NB4 (cell line): ENCODE data around the gene CXCL16.
A peak's percentile ranks its signal among the peaks of the same experiment; 100 is the strongest.

ENCODE experiments used
- DNase-seq: peaks from one replicate; pipeline ENCODE4 v3.0.0; 2010; ENCODE audit warnings: low read depth
- H3K4me3 ChIP-seq: one replicate; pipeline ENCODE4 v1.5.1; 2011; ENCODE audit warnings: mild to moderate bottlenecking, low read depth, low read length, moderate library complexity
- MYC ChIP-seq: IDR thresholded peaks from 2 replicates; pipeline ENCODE4 v1.6.1; 2011; ENCODE audit warnings: low read depth, low read length
- POLR2A ChIP-seq: IDR thresholded peaks from 2 replicates; pipeline ENCODE4 v1.6.1; 2011; ENCODE audit warnings: mild to moderate bottlenecking; ENCODE audit not compliant: insufficient read length; ENCODE audit errors: extremely low read depth
- TF ChIP-seq, protein P1 (sequence below): IDR thresholded peaks from 2 replicates; pipeline ENCODE4 v1.6.1; 2011; ENCODE audit warnings: low read depth, low read length
- TF ChIP-seq, protein P2 (sequence below): IDR thresholded peaks from one replicate; pipeline ENCODE4 v1.5.1; 2012; ENCODE audit warnings: low read depth, low read length

CXCL16 gene

DNA sequence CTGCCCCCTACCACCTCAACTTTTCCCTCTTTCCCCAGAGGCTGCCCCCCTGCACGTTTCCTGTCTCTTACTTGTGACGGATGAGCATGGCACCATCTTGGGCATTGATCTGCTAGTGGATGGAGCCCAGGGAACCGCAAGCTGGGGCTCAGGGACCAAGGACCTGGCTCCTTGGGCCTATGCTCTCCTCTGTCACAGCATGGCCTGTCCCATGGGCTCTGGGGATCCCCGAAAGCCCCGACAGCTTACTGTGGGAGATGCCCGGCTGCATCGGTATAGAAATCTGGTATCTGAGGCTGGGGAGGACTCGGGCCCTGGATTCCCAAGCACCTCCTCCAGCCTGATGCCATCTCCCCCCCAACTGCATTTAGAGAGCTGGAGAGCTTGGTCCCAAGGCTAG lies 1.8 kb upstream of the CXCL16 start:
- no peak for DNase-seq
- H3K4me3 ChIP-seq: no peak overlapping the region
- TF ChIP-seq, protein P1, sequence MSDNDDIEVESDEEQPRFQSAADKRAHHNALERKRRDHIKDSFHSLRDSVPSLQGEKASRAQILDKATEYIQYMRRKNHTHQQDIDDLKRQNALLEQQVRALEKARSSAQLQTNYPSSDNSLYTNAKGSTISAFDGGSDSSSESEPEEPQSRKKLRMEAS: no peak
- TF ChIP-seq MYC (no peak), POLR2A (no peak)
- TF ChIP-seq, protein P2, sequence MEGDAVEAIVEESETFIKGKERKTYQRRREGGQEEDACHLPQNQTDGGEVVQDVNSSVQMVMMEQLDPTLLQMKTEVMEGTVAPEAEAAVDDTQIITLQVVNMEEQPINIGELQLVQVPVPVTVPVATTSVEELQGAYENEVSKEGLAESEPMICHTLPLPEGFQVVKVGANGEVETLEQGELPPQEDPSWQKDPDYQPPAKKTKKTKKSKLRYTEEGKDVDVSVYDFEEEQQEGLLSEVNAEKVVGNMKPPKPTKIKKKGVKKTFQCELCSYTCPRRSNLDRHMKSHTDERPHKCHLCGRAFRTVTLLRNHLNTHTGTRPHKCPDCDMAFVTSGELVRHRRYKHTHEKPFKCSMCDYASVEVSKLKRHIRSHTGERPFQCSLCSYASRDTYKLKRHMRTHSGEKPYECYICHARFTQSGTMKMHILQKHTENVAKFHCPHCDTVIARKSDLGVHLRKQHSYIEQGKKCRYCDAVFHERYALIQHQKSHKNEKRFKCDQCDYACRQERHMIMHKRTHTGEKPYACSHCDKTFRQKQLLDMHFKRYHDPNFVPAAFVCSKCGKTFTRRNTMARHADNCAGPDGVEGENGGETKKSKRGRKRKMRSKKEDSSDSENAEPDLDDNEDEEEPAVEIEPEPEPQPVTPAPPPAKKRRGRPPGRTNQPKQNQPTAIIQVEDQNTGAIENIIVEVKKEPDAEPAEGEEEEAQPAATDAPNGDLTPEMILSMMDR: no peak

DNA sequence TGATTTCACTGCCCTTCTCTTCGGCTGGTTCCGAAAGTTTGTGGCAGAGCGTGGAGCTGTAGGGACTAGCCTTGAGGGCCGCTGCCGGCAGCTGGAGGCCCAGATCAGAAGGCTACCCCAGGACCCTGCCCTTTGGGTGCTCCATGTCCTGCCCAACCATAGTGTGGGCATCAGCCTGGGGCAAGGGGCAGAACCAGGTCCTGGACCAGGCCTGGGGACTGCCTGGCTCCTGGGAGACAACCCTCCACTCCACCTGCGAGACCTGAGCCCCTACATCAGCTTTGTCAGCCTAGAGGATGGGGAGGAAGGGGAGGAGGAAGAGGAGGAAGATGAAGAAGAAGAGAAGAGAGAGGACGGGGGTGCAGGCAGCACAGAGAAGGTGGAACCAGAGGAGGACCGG lies 856 bp upstream of the CXCL16 start:
- DNase-seq: no peak
- H3K4me3 ChIP-seq: no peak overlapping the region
- TF ChIP-seq, protein P2: no peak
- TF ChIP-seq POLR2A (no peak), MYC (no peak)
- TF ChIP-seq, protein P1: no peak

DNA sequence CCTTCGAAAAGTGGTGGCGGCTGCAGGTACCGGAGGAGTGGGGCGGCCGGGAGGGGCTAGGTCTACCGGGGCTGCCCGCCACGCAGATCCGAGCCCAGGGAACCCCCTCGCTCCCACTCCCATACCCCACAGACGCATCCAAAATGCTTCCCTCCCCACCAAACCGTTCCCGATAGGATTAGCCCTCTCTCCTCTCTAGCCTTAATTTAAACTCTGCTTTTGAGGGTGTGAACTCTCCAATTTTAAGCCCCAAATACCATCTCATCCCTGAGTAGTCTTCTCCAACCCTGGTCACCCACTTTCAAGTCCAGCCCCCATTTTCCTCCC lies 260 bp upstream of the CXCL16 start:
- DNase-seq: no peak
- TF ChIP-seq POLR2A (no peak), MYC (no peak)
- TF ChIP-seq, protein P2: no peak
- TF ChIP-seq, protein P1: no peak
- H3K4me3 ChIP-seq: no peak overlapping the region

DNA sequence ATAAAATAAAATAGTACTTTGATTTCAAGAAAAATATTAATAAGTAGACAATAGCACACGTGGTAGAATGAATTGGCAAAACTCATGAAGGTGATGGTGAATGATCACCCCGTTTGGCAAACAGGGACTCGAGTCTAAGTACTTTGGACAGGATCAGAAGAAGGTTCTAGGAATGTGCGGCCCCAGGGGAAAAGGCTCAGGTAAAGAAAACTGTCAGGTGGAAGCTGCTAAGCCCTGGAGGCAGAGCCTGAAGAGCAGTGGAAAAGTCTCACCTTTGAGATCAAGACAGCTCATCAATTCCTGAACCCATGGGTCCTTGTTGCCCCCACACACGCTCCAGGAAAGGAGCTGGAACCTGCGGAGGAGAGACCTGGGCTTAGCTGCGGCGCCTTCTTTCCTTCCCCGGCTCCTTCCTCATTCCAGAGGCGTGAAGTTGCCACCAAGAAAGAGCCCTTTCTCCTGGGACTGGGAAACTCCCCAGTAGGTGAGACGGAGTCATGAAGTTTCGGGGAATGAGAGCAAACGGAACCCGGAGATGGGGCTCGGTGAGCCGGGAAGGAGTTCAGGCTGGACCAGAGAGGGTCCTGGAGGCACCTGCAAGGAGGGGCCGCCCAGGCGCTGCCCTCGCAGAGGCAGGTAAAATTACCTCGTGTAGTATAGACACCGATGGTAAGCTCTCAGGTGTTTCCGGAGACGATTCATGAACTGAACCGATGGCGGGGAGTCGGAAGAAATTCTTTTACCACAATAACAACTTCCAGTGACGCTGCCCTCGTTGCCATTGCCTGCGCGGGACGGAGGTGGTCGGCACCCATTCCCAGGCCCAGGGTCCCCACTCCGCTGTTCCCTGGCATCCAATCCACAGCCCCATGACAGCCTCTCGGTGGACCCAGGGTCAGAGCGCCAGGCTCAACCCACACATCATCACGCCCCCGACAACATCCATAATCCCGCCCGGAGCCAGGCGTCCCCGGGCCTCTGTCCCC lies 1.3 kb downstream of the CXCL16 start:
- no peak for DNase-seq
- H3K4me3 ChIP-seq: no peak overlapping the region

DNA sequence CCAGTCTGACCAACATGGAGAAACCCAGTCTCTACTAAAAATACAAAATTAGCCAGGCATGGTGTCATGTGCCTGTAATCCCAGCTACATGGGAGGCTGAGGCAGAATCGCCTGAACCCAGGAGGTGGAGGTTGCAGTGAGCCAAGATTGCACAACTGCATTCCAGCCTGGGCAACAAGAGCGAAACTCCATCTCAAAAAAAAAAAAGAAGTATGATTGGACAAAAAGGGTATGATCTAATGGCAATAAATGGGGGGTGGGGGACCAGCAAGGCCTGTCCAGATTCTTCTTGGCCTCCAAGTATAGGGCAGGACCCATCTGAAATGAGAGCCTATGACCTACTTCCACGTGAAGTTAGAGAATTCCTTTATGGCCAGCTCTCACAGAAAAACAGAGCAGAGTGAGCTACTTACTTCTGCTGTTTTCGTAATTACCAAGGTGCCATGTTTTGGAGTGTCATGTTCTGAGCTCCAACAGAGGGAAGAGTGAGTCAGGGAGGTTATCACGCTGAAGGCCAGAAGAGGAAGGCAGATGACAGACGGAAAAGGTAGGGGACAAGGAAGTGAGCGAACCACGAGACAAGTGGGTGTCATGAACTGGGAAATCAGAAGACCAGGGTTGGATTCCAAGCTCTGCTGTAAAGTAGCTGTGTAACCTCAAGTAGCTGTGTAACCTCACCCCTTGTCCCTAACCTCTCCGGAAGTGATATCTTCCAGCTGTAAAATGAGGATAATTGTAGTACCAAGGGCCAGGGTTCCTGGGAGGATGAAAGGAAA lies 3.7 kb downstream of the CXCL16 start:
- no peak for TF ChIP-seq POLR2A
- no peak for TF ChIP-seq MYC
- TF ChIP-seq, protein P1: no peak
- TF ChIP-seq, protein P2: no peak
- no peak overlapping the region for H3K4me3 ChIP-seq
- peak; percentile 52 for DNase-seq

More for the DNA sequence above, 1.3 kb downstream of the CXCL16 start:
- TF ChIP-seq, protein P1: no peak
- TF ChIP-seq, protein P2: no peak
